ENCODE measurements around the gene ACTMAP.

The ACTMAP gene

GRCh38 chr19:40702337-40703012 lies 47.8 kb downstream of the ACTMAP start:
- no peak overlapping the region for H2AK5ac ChIP-seq (ENCODE audit: low read depth, low read length)
- H3K9ac ChIP-seq (ENCODE audit: low read depth, low read length, poor library complexity): peak overlapping the region; percentile 76
- no peak overlapping the region for H3K27ac ChIP-seq (replicated peaks; ENCODE audit: low read length)
- no peak overlapping the region for H4K8ac ChIP-seq (ENCODE audit: low read depth, low read length)
- no peaks in the 10 kb centered on the region for H3K79me1 ChIP-seq (ENCODE audit: low read depth, low read length)
- no peaks in the 10 kb centered on the region for H3K27me3 ChIP-seq (ENCODE audit: control insufficient read depth in 3 of 3, insufficient read depth in 3 of 3, low read depth in 1 of 3, low read length in 3 of 3)
- H3K4me3 ChIP-seq (ENCODE audit: low read length in 2 of 2): no peak overlapping the region
- H2BK12ac ChIP-seq (ENCODE audit: low read length): no peak overlapping the region
- H3K14ac ChIP-seq (ENCODE audit: low read length): no peak overlapping the region
- peak overlapping the region; percentile 83 for H3K23ac ChIP-seq (ENCODE audit: low read depth, low read length, poor library complexity)
- no peak overlapping the region for H2AFZ ChIP-seq (ENCODE audit: low read length)
- no peak overlapping the region for H4K91ac ChIP-seq (ENCODE audit: low read depth, low read length, poor library complexity)
- no peak overlapping the region for H2BK120ac ChIP-seq (ENCODE audit: low read depth, low read length)
- WGBS, 2 donors (ENCODE audit: extremely low coverage in 2 of 2, insufficient read length in 2 of 2, insufficient replicate concordance in 1 of 2): no CpG with 5 or more reads among the region's 18 CpGs
- H3K4ac ChIP-seq (ENCODE audit: low read length): no peak overlapping the region
- no peak overlapping the region for H2BK15ac ChIP-seq (ENCODE audit: low read length)
- no peak for DNase-seq (ENCODE audit: low spot score)
- H3K9me3 ChIP-seq (replicated peaks in 1 of 2; ENCODE audit: control insufficient read depth in 2 of 2, insufficient read depth in 1 of 2, low read depth in 1 of 2, low read length in 2 of 2): no peaks in the 10 kb centered on the region
- H3K36me3 ChIP-seq (replicated peaks in 1 of 2; ENCODE audit: control insufficient read depth in 2 of 2, insufficient read depth in 2 of 2, low read length in 2 of 2): peaks cover 46 to 83% of the 10 kb centered on the region in 2 donors
- H3K4me2 ChIP-seq (ENCODE audit: insufficient read depth, low read length, poor library complexity, severe bottlenecking): no peak overlapping the region
- peak overlapping the region; percentile 61 for H3K18ac ChIP-seq (ENCODE audit: low read length)
- peaks cover 0 to 4% of the 10 kb centered on the region in 2 donors for H3K4me1 ChIP-seq (ENCODE audit: control insufficient read depth in 2 of 2, insufficient read depth in 1 of 2, low read depth in 1 of 2, low read length in 2 of 2)
- H2BK5ac ChIP-seq (ENCODE audit: low read length): peak overlapping the region; percentile 42

DNA sequence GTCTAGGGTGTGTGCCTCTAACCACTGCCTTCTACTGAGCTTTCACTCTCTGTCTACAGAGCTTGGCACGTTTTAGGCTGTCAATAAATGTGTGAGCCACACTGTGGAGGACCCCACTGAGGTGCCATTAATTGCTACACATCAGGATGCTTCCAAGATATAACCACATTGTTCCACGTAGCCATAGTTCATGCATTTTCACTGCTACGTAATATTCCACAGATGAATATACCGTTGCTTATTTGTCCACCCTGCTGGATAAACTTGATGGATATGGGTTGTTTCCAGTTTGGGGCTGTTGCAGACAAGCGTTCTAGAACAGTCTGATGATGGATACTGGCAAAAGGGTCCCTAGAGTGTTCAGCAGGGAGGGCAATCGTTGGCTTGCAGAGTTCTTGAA lies 48.5 kb downstream of the ACTMAP start:
- H2AFZ ChIP-seq (ENCODE audit: low read length): no peak overlapping the region
- no peak overlapping the region for H2AK5ac ChIP-seq (ENCODE audit: low read depth, low read length)
- no peak overlapping the region for H4K8ac ChIP-seq (ENCODE audit: low read depth, low read length)
- no peak overlapping the region for H3K27ac ChIP-seq (replicated peaks; ENCODE audit: low read length)
- H3K23ac ChIP-seq (ENCODE audit: low read depth, low read length, poor library complexity): no peak overlapping the region
- DNase-seq (ENCODE audit: low spot score): no peak
- H3K9ac ChIP-seq (ENCODE audit: low read depth, low read length, poor library complexity): no peak overlapping the region
- no peak overlapping the region for H3K4ac ChIP-seq (ENCODE audit: low read length)
- no peak overlapping the region for H2BK15ac ChIP-seq (ENCODE audit: low read length)
- H4K91ac ChIP-seq (ENCODE audit: low read depth, low read length, poor library complexity): no peak overlapping the region
- peaks cover 48 to 87% of the 10 kb centered on the region in 2 donors for H3K36me3 ChIP-seq (replicated peaks in 1 of 2; ENCODE audit: control insufficient read depth in 2 of 2, insufficient read depth in 2 of 2, low read length in 2 of 2)
- no peak overlapping the region for H2BK120ac ChIP-seq (ENCODE audit: low read depth, low read length)
- H2BK5ac ChIP-seq (ENCODE audit: low read length): no peak overlapping the region
- WGBS, 2 donors (ENCODE audit: extremely low coverage in 2 of 2, insufficient read length in 2 of 2, insufficient replicate concordance in 1 of 2): no CpG with 5 or more reads among the region's 6 CpGs
- no peak overlapping the region for H3K14ac ChIP-seq (ENCODE audit: low read length)
- no peaks in the 10 kb centered on the region for H3K79me1 ChIP-seq (ENCODE audit: low read depth, low read length)
- H3K4me2 ChIP-seq (ENCODE audit: insufficient read depth, low read length, poor library complexity, severe bottlenecking): no peak overlapping the region
- H3K18ac ChIP-seq (ENCODE audit: low read length): no peak overlapping the region
- H2BK12ac ChIP-seq (ENCODE audit: low read length): no peak overlapping the region
- no peaks in the 10 kb centered on the region for H3K9me3 ChIP-seq (replicated peaks in 1 of 2; ENCODE audit: control insufficient read depth in 2 of 2, insufficient read depth in 1 of 2, low read depth in 1 of 2, low read length in 2 of 2)
- H3K27me3 ChIP-seq (ENCODE audit: control insufficient read depth in 3 of 3, insufficient read depth in 3 of 3, low read depth in 1 of 3, low read length in 3 of 3): no peaks in the 10 kb centered on the region
- peaks cover 0 to 4% of the 10 kb centered on the region in 2 donors for H3K4me1 ChIP-seq (ENCODE audit: control insufficient read depth in 2 of 2, insufficient read depth in 1 of 2, low read depth in 1 of 2, low read length in 2 of 2)
- no peak overlapping the region for H3K4me3 ChIP-seq (ENCODE audit: low read length in 2 of 2)

GRCh38 chr19:40700083-40700482 lies 50.2 kb downstream of the ACTMAP start:
- Histone ChIP-seq H3K14ac (ENCODE audit: low read length) (no peak overlapping the region), H3K4me2 (ENCODE audit: insufficient read depth, low read length, poor library complexity, severe bottlenecking) (no peak overlapping the region), H2BK5ac (ENCODE audit: low read length) (no peak overlapping the region), H3K79me1 (ENCODE audit: low read depth, low read length) (no peaks in the 10 kb centered on the region), H3K23ac (ENCODE audit: low read depth, low read length, poor library complexity) (no peak overlapping the region), H3K4me3 (ENCODE audit: low read length in 2 of 2) (no peak overlapping the region), H3K9ac (ENCODE audit: low read depth, low read length, poor library complexity) (no peak overlapping the region), H2BK120ac (ENCODE audit: low read depth, low read length) (no peak overlapping the region), H3K27ac (replicated peaks; ENCODE audit: low read length) (no peak overlapping the region), H3K18ac (ENCODE audit: low read length) (no peak overlapping the region), H3K4me1 (ENCODE audit: control insufficient read depth in 2 of 2, insufficient read depth in 1 of 2, low read depth in 1 of 2, low read length in 2 of 2) (peaks cover 0 to 4% of the 10 kb centered on the region in 2 donors), H3K27me3 (ENCODE audit: control insufficient read depth in 3 of 3, insufficient read depth in 3 of 3, low read depth in 1 of 3, low read length in 3 of 3) (no peaks in the 10 kb centered on the region), H3K9me3 (replicated peaks in 1 of 2; ENCODE audit: control insufficient read depth in 2 of 2, insufficient read depth in 1 of 2, low read depth in 1 of 2, low read length in 2 of 2) (no peaks in the 10 kb centered on the region), H4K91ac (ENCODE audit: low read depth, low read length, poor library complexity) (no peak overlapping the region), H4K8ac (ENCODE audit: low read depth, low read length) (no peak overlapping the region), H2AFZ (ENCODE audit: low read length) (no peak overlapping the region), H2AK5ac (ENCODE audit: low read depth, low read length) (no peak overlapping the region), H3K4ac (ENCODE audit: low read length) (no peak overlapping the region), H3K36me3 (replicated peaks in 1 of 2; ENCODE audit: control insufficient read depth in 2 of 2, insufficient read depth in 2 of 2, low read length in 2 of 2) (peaks cover 49 to 85% of the 10 kb centered on the region in 2 donors), H2BK12ac (ENCODE audit: low read length) (no peak overlapping the region), H2BK15ac (ENCODE audit: low read length) (no peak overlapping the region)
- no peak for DNase-seq (ENCODE audit: low spot score)
- WGBS, 2 donors (ENCODE audit: extremely low coverage in 2 of 2, insufficient read length in 2 of 2, insufficient replicate concordance in 1 of 2): no CpG with 5 or more reads among the region's 9 CpGs

DNA sequence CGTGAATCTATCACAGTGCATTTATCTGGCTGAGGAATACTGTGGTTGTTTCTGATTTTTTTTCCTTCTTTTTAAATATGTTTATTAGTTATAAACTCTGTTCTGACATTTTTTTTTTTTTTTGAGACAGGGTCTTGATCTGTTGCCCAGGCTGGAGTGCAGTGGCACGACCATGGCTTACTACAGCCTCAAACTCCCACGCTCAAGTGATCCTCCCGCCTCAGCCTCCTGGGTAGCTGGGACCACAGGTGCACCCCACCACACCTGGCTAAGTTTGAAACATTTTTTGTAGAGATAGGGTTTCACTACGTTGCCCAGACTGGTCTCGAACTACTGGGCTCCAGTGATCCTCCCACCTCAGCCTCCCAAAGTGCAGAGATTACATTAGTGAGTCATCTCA lies 53.3 kb downstream of the ACTMAP start:
- no peaks in the 10 kb centered on the region for H3K79me1 ChIP-seq (ENCODE audit: low read depth, low read length)
- H4K8ac ChIP-seq (ENCODE audit: low read depth, low read length): no peak overlapping the region
- H2BK15ac ChIP-seq (ENCODE audit: low read length): no peak overlapping the region
- H3K4me1 ChIP-seq (ENCODE audit: control insufficient read depth in 2 of 2, insufficient read depth in 1 of 2, low read depth in 1 of 2, low read length in 2 of 2): no peaks in the 10 kb centered on the region
- H2BK5ac ChIP-seq (ENCODE audit: low read length): no peak overlapping the region
- no peak overlapping the region for H2AFZ ChIP-seq (ENCODE audit: low read length)
- no peak overlapping the region for H3K23ac ChIP-seq (ENCODE audit: low read depth, low read length, poor library complexity)
- H3K36me3 ChIP-seq (replicated peaks in 1 of 2; ENCODE audit: control insufficient read depth in 2 of 2, insufficient read depth in 2 of 2, low read length in 2 of 2): peaks cover 44 to 75% of the 10 kb centered on the region in 2 donors
- no peak for DNase-seq (ENCODE audit: low spot score)
- no peak overlapping the region for H2BK120ac ChIP-seq (ENCODE audit: low read depth, low read length)
- H2AK5ac ChIP-seq (ENCODE audit: low read depth, low read length): no peak overlapping the region
- no CpG with 5 or more reads among the region's 6 CpGs for WGBS, 2 donors (ENCODE audit: extremely low coverage in 2 of 2, insufficient read length in 2 of 2, insufficient replicate concordance in 1 of 2)
- H3K9me3 ChIP-seq (replicated peaks in 1 of 2; ENCODE audit: control insufficient read depth in 2 of 2, insufficient read depth in 1 of 2, low read depth in 1 of 2, low read length in 2 of 2): no peaks in the 10 kb centered on the region
- no peak overlapping the region for H3K4ac ChIP-seq (ENCODE audit: low read length)
- H4K91ac ChIP-seq (ENCODE audit: low read depth, low read length, poor library complexity): no peak overlapping the region
- H3K4me2 ChIP-seq (ENCODE audit: insufficient read depth, low read length, poor library complexity, severe bottlenecking): no peak overlapping the region
- H3K9ac ChIP-seq (ENCODE audit: low read depth, low read length, poor library complexity): no peak overlapping the region
- no peak overlapping the region for H3K4me3 ChIP-seq (ENCODE audit: low read length in 2 of 2)
- no peak overlapping the region for H3K14ac ChIP-seq (ENCODE audit: low read length)
- no peaks in the 10 kb centered on the region for H3K27me3 ChIP-seq (ENCODE audit: control insufficient read depth in 3 of 3, insufficient read depth in 3 of 3, low read depth in 1 of 3, low read length in 3 of 3)
- H3K18ac ChIP-seq (ENCODE audit: low read length): no peak overlapping the region
- H2BK12ac ChIP-seq (ENCODE audit: low read length): no peak overlapping the region
- no peak overlapping the region for H3K27ac ChIP-seq (replicated peaks; ENCODE audit: low read length)
